ENCODE data around the gene PIK3R5.

PIK3R5 gene

DNA sequence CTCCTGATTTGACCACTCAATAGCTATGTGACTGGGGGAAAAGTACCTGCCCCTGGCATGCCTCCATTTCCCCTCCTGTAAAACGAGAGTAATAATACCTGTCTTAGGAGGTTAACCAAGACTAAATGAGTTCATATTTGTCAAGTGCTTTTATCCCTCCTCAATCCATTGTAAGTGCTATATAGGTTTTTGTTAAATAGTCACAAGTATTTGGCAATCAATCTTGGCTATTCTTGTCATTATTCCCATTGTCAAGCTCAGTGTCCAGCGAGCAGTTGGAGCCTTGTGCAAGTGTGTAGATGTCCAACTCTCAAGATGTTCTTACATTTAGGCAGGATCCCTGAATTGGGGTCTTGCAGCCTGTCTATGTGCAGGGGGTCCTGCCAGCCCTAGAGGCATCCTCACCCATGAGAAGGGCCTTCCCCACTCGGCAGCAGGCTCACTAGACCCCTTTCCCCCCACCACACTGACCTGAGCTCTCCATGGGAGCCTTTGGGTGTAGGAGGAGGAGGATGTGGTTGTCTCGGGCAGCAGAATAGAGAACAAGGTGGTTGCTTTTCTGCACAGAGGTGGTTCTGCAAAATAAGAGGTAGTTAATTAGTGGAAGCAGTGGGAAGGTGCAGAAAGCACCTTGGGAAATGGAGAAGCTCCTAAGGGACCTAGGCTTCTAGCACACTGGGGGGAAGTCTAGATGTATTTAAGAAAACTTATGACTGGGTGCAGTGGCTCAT is 116.0 kb downstream of the PIK3R5 start:
- DNase-seq = no peak

- DNase-seq = no peak
Observed at GRCh38 chr17:8847891-8848290, 117.6 kb downstream of the PIK3R5 start.

DNA sequence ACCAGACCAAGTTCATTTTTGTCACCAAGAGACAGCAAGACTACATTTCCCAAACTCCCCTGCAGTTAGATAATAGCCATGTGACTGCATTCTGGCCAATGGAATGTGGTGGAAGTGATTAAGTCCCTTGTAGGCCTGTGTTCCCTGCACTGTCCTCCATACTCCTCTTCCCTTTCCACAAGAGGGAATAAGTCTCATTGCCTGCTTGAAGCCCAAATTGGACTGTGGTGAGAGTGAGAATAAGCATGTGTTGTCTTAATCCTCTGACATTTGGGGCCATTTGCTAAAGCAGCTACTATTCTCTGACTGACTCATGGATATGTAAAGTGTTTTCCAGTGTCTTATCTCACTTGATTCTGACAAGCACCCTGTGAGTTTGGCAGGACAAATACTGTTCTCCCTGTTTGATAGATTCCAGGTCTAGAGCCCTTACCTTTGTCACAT is 118.7 kb downstream of the PIK3R5 start:
- peak; percentile 16 for DNase-seq

- DNase-seq = no peak
Observed at GRCh38 chr17:8844229-8845218, 121.0 kb downstream of the PIK3R5 start.

DNA sequence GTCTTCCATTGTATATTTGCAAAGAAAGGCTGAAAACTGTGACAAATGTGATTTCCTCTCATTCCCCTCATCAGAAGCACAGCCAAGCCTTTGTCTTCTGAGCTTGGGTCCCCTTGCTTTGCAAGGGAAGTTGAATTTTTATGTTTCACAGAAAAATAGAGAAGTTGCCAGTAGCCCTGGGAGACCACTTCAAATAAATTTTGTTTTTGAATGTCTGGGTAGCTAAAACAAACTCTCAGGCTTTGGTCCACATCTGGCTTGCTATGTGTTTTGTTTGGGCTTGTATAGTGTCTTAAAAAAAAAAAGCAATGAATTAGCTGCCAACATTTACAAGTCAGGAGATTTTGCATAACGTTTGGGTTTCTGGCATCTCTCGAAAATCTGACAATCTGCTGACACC is 122.2 kb downstream of the PIK3R5 start:
- DNase-seq = no peak

DNA sequence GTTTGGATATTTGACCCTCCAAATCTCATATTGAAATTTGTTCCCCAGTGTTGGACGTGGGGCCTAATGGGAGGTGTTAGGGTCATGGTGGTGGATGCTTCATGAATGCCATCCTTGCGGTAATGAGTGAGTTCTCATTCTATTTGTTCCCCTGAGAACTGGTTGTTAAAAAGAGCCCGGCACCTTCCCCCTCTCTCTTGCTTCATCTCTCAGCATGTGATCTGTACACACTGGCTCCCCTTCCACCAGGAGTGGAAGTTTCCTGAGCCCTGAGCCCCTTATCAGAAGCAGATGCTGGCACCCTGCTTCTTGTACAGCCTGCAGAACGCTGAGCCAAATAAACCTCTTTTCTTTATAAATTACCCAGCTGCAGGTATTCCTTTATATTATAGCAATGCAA is 123.7 kb downstream of the PIK3R5 start:
- no peak for DNase-seq

DNA sequence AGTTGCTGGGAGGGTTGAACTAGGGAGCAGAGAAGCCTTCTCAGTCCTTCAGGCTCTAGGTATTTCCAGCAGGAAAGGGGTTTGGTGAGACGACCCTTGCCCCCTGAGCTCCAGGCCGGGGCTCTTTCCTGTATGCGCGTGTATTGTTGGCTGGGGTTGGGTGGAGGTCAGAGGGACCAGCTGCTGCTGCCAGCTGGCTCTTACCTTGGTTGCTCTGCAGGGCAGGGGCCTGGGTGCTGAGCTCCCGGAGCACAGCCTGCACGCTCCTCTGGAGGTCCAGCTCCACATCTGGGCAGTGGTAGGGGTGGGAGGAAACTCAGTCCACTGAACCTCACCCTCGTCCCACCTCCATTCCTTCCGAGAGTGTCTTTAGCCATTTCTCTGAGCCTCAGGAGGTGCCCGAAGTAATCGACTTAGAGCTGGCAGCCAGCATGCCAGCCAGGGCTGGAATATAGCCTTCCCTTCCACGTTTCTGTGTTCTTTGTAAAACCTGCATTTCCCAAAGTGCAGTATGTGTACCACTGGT is 126.0 kb downstream of the PIK3R5 start:
- no peak for DNase-seq

DNA sequence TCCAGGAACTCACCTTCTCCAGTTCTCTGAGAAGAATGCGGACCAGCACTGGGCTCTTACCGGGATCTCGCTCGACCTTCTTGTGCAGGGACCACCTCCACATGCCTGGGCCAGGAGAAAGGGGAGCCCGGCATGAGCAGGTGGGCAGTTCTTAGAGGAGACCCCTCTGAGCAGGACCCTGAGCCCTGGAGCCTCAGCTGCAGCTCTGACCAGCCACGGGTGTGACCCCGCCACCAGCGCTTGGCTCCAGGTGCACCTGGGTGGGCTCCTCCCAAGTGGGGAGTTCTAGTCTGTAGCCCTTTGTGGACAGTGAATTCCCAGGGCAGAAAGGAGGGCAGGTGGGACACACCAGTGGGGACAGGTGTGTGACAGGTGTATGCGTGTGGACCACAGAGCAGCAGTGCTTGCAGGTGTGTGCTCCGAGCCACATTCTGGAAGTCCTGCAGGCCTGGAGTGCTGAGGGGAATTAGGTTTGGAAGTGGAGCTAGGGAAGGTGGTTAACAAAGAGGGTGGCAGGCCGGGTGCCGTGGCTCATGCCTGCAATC is 126.9 kb downstream of the PIK3R5 start:
- no peak for DNase-seq

DNA sequence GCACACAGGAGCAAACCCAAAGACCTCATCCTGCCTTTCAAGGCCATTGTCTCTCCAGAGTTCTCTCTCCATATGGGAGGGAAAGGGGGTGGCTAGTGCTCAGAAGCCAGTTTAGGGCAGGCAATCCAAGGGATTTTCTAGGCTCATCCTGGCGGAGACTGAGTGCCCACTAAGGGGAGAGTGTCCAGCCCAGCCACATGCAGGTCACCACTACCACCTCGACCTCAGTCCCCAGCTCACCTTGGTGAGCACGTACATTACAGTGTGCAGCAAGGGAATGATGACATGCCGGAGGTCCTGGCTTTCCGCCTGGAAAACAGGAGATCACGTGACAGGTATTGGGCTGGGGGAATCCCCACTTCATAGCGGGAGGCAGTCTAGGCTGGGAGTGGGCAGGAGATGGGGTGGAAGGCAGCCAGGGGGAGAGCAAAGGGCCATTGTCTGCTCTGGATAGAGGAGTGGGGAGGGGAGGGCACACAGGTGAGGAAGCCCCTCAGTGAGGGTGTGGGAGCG is 127.9 kb downstream of the PIK3R5 start:
- peak; percentile 29 for DNase-seq

- no peak for DNase-seq
Observed at GRCh38 chr17:8836821-8837562, 128.5 kb downstream of the PIK3R5 start.

GRCh38 chr17:8835631-8836364 is 129.7 kb downstream of the PIK3R5 start:
- no peak for DNase-seq

- DNase-seq = no peak
Observed at GRCh38 chr17:8835106-8835505, 130.4 kb downstream of the PIK3R5 start.

DNA sequence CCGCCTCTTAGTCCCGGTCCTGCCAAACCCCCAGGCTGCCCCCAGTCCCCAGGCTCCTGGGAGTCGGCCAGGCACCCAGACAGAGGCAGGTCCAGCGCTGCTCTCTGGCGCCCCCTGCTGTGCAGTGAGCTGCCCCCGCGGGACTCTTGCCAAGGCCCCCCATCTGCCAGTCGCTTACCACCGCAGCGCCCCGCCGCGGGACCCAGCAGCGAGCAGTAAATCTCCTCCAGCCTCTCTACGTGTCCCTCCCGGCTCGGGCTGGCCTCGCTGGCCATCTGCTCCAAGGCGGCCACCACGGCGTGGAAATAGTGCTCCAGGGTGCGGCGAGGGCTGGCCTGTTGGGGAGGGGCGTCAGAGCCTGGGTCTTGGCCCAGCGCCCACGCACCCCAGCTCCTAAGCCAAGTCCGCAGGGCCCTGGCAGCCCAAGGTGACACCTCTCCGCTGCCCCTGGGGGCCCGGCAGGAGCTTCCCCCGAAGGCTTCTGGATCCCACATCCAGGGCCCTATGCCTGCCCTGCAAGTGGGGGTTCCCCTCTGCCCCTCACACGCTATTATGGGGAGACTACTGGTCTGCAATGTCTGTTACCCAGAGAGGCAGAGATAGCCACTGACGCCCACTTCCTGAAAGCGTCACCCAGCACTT is 132.7 kb downstream of the PIK3R5 start:
- no peak for DNase-seq

GRCh38 chr17:8831234-8831849 is 134.2 kb downstream of the PIK3R5 start:
- DNase-seq = no peak

DNA sequence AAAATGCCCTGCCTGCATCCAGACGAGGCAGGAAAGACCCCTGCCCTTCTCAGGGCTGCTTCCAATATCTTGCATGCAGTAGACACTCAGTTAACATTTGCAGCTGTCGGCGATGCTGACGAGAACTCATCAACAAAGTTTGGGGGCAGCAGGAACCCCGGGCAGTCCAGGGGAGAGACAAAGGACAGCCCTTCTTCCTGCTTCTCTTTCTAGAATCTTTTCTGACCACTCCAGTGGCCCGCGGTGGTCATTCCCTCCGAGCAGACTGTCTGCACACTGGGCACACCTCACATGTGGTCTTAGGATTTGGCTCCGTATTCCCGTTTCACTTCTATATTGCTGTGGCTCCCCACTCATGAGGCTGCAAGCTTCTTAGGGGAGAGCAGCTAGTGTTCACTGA is 135.4 kb downstream of the PIK3R5 start:
- DNase-seq = no peak

DNA sequence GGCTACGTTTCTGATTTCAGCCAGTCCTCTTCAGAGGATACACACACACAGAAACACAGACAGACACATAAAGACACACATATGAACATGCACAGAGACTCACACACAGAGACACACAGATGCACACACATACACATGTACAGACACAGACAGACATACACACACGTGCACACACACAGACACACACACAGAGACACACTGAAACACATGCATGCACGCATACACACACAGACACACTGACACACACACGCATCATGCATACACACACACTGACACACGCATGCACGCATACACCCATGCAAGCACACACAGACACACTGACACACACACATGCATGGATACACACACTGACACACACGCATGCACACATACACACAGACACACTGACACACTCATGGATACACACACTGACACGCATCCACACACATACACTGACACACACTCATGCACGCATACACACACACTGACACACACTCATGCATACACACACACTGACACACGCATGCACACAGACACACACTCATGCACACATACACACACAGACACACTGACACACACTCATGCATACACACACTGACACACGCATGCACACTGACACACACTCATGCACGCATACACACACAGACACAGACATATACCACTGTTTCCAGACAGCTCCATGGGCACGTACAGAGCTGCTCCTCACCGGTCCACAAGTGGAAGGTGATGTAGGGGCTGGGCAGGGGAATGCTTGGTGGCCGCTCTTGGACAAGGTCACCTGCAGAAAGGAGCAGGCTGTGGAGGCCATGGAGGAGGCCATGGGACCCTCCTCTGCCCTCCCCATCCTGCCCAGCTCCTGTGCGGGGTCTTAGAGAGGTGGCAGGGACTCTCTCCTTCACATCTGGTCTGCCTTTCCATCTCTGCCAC is 136.2 kb downstream of the PIK3R5 start:
- no peak for DNase-seq
